SU-DHL-6 (cell line): Measurements from ENCODE around the gene FAM25A.

Experiments used
- EZH2phosphoT487 ChIP-seq: fragments of 200-600 bp; sonication (generic), shearing (Covaris generic); conservative IDR thresholded peaks from 2 replicates; pipeline ENCODE4 v1.6.1; 2018; ENCODE audit warnings: mild to moderate bottlenecking, antibody characterized with exemption, low read length, moderate library complexity, mixed read lengths
- TF ChIP-seq, protein P1 (sequence below): fragments of 200-600 bp; sonication (generic); IDR thresholded peaks from one replicate; pipeline ENCODE4 v1.5.1; 2017; ENCODE audit warnings: antibody characterized with exemption, mild to moderate bottlenecking, low read length, moderate library complexity; ENCODE audit not compliant: insufficient read depth, poor library complexity, severe bottlenecking

GRCh38 chr10:87000491-87000890 lies 19.6 kb upstream of the FAM25A start:
- TF ChIP-seq, protein P1, sequence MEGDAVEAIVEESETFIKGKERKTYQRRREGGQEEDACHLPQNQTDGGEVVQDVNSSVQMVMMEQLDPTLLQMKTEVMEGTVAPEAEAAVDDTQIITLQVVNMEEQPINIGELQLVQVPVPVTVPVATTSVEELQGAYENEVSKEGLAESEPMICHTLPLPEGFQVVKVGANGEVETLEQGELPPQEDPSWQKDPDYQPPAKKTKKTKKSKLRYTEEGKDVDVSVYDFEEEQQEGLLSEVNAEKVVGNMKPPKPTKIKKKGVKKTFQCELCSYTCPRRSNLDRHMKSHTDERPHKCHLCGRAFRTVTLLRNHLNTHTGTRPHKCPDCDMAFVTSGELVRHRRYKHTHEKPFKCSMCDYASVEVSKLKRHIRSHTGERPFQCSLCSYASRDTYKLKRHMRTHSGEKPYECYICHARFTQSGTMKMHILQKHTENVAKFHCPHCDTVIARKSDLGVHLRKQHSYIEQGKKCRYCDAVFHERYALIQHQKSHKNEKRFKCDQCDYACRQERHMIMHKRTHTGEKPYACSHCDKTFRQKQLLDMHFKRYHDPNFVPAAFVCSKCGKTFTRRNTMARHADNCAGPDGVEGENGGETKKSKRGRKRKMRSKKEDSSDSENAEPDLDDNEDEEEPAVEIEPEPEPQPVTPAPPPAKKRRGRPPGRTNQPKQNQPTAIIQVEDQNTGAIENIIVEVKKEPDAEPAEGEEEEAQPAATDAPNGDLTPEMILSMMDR: no peak
- no peak for TF ChIP-seq EZH2phosphoT487
